ENCODE measurements around the gene TNFSF12. TPM values are rescaled to one million over a fixed set of nuclear protein-coding genes. Genes with fewer than 3 reads are reported as not detected.

TNFSF12 gene
- total RNA-seq, 1 donor from 2014 or later = 3.4 TPM

GRCh38 chr17:7586673-7587419, 38.0 kb downstream of the TNFSF12 start:
- Histone ChIP-seq H3K9me3 (ENCODE audit: insufficient read depth, low read depth, low read length) (no peaks in the 10 kb centered on the region), H3K4me1 (ENCODE audit: insufficient read depth, low read length) (peaks cover 63% of the 10 kb centered on the region), H3K4me3 (ENCODE audit: insufficient read depth, low read depth, low read length) (peak overlapping the region; percentile 34), H3K27ac (ENCODE audit: low read depth, low read length) (peak overlapping the region; percentile 60), H4K20me1 (ENCODE audit: insufficient read depth, low read length) (peaks cover 32% of the 10 kb centered on the region), H3K79me2 (ENCODE audit: insufficient read depth, low read length) (peaks cover 59% of the 10 kb centered on the region), H3K27me3 (ENCODE audit: insufficient read depth, low read length) (no peaks in the 10 kb centered on the region), H2AFZ (ENCODE audit: low read depth, low read length) (no peak overlapping the region), H3K4me2 (ENCODE audit: low read length) (peak overlapping the region; percentile 81), H3K9ac (ENCODE audit: low read length) (peak overlapping the region; percentile 44), H3K36me3 (ENCODE audit: insufficient read depth, low read length) (peaks cover 3% of the 10 kb centered on the region)
- DNase-seq (ENCODE audit: low read depth) (no peak), FAIRE-seq (no peak)
- Mint-ChIP-seq H3K9me3 (ENCODE audit: unreplicated experiment) (no peaks in the 10 kb centered on the region), H3K4me3 (ENCODE audit: unreplicated experiment) (peak overlapping the region; percentile 75), H3K27ac (ENCODE audit: unreplicated experiment) (peak overlapping the region; percentile 94), H3K27me3 (ENCODE audit: low read depth, unreplicated experiment) (no peaks in the 10 kb centered on the region), H3K36me3 (ENCODE audit: low read depth, unreplicated experiment) (peaks cover 12% of the 10 kb centered on the region), H3K4me1 (ENCODE audit: low read depth, unreplicated experiment) (peaks cover 47% of the 10 kb centered on the region)
- TF ChIP-seq EZH2 (IDR thresholded peaks at IDR 0.05; ENCODE audit: insufficient read depth, low read length) (no peak), CTCF (IDR thresholded peaks at IDR 0.05; ENCODE audit: insufficient read depth, low read depth, low read length) (no peak)

- DNase-seq (ENCODE audit: low read depth) = peak; percentile 95
- Mint-ChIP-seq H3K36me3 (ENCODE audit: low read depth, unreplicated experiment) (peaks cover 17% of the 10 kb centered on the region), H3K27ac (ENCODE audit: unreplicated experiment) (peak overlapping the region; percentile 94), H3K27me3 (ENCODE audit: low read depth, unreplicated experiment) (no peaks in the 10 kb centered on the region), H3K4me1 (ENCODE audit: low read depth, unreplicated experiment) (peaks cover 43% of the 10 kb centered on the region), H3K9me3 (ENCODE audit: unreplicated experiment) (no peaks in the 10 kb centered on the region), H3K4me3 (ENCODE audit: unreplicated experiment) (peak overlapping the region; percentile 75)
- no peak overlapping the region for H2AFZ ChIP-seq (ENCODE audit: low read depth, low read length)
- H3K9ac ChIP-seq (ENCODE audit: low read length) = peak overlapping the region; percentile 68
- FAIRE-seq = peak; percentile 50
- peaks cover 63% of the 10 kb centered on the region for H3K4me1 ChIP-seq (ENCODE audit: insufficient read depth, low read length)
- H3K4me2 ChIP-seq (ENCODE audit: low read length) = peak overlapping the region; percentile 81
- peaks cover 32% of the 10 kb centered on the region for H4K20me1 ChIP-seq (ENCODE audit: insufficient read depth, low read length)
- H3K27ac ChIP-seq (ENCODE audit: low read depth, low read length) = peak overlapping the region; percentile 81
- TF ChIP-seq CTCF (IDR thresholded peaks at IDR 0.05; ENCODE audit: insufficient read depth, low read depth, low read length) (no peak), EZH2 (IDR thresholded peaks at IDR 0.05; ENCODE audit: insufficient read depth, low read length) (no peak)
- H3K36me3 ChIP-seq (ENCODE audit: insufficient read depth, low read length) = peaks cover 7% of the 10 kb centered on the region
- no peaks in the 10 kb centered on the region for H3K27me3 ChIP-seq (ENCODE audit: insufficient read depth, low read length)
- H3K9me3 ChIP-seq (ENCODE audit: insufficient read depth, low read depth, low read length) = no peaks in the 10 kb centered on the region
- peak overlapping the region; percentile 26 for H3K4me3 ChIP-seq (ENCODE audit: insufficient read depth, low read depth, low read length)
- H3K79me2 ChIP-seq (ENCODE audit: insufficient read depth, low read length) = peaks cover 52% of the 10 kb centered on the region
These were observed 38.7 kb downstream of the TNFSF12 start for GRCh38 chr17:7587420-7588151.
